SK-N-SH treated with all-trans-retinoic acid at 6 μM for 48 hours (cell line): ENCODE data around the gene TRAF3IP3.

Source experiments
- ARNTL ChIP-seq: fragments of 450-650 bp; formaldehyde crosslinking; IDR thresholded peaks from 2 replicates; pipeline ENCODE4 v1.5.0; 2020; ENCODE audit warnings: low read depth, mild to moderate bottlenecking, moderate library complexity, borderline replicate concordance
- GLIS3 ChIP-seq: fragments of 250-450 bp; sonication (Bioruptor Pico); IDR thresholded peaks from 2 replicates; pipeline ENCODE4 v1.5.0; 2020; ENCODE audit warnings: mild to moderate bottlenecking, moderate library complexity
- OSR1 ChIP-seq: fragments of 250-450 bp; sonication (Bioruptor Pico); IDR thresholded peaks from 2 replicates; pipeline ENCODE4 v1.8.0; 2022; ENCODE audit warnings: moderate library complexity, mild to moderate bottlenecking, inconsistent platforms
- TOX ChIP-seq: fragments of 250-450 bp; sonication (Bioruptor Pico); IDR thresholded peaks from 2 replicates; pipeline ENCODE4 v1.8.0; 2021; ENCODE audit warnings: mild to moderate bottlenecking, moderate library complexity, borderline replicate concordance
- ZFP3 ChIP-seq: fragments of 250-450 bp; sonication (Bioruptor Pico); IDR thresholded peaks from 2 replicates; pipeline ENCODE4 v1.5.0; 2020; ENCODE audit warnings: mild to moderate bottlenecking, moderate library complexity
- ZFP30 ChIP-seq: fragments of 450-650 bp; formaldehyde crosslinking; IDR thresholded peaks from 2 replicates; pipeline ENCODE4 v1.5.0; 2022; ENCODE audit warnings: mild to moderate bottlenecking, moderate library complexity
- TF ChIP-seq, protein P1 (sequence below): fragments of 250-450 bp; sonication (Bioruptor Pico); IDR thresholded peaks from 2 replicates; pipeline ENCODE4 v1.8.0; 2020; ENCODE audit warnings: mild to moderate bottlenecking, moderate library complexity, borderline replicate concordance

GRCh38 chr1:209815931-209816341 is 60.1 kb downstream of the TRAF3IP3 start:
- TF ChIP-seq GLIS3 (CRISPR knock-in tag) (no peak), OSR1 (no peak), ARNTL (no peak), ZFP3 (CRISPR knock-in tag) (no peak), ZFP30 (CRISPR knock-in tag) (no peak), TOX (CRISPR knock-in tag) (no peak)
- TF ChIP-seq, protein P1, sequence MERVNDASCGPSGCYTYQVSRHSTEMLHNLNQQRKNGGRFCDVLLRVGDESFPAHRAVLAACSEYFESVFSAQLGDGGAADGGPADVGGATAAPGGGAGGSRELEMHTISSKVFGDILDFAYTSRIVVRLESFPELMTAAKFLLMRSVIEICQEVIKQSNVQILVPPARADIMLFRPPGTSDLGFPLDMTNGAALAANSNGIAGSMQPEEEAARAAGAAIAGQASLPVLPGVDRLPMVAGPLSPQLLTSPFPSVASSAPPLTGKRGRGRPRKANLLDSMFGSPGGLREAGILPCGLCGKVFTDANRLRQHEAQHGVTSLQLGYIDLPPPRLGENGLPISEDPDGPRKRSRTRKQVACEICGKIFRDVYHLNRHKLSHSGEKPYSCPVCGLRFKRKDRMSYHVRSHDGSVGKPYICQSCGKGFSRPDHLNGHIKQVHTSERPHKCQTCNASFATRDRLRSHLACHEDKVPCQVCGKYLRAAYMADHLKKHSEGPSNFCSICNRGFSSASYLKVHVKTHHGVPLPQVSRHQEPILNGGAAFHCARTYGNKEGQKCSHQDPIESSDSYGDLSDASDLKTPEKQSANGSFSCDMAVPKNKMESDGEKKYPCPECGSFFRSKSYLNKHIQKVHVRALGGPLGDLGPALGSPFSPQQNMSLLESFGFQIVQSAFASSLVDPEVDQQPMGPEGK, result no peak
